Left cardiac atrium (tissue), 4 donors: Measurements from ENCODE around the gene SKI. TPM values are rescaled to one million over a fixed set of nuclear protein-coding genes. Genes with fewer than 3 reads are reported as not detected.
A peak's percentile ranks its signal among the peaks of the same experiment; 100 is the strongest.

Experiments
- ATAC-seq, 2 donors: fragments of 200-7000 bp; cut with Tn5 transposase; one replicate each; pipeline ENCODE4 v1.9.1; 2020; ENCODE audit warnings: mild to moderate bottlenecking in 2 of 2, moderate library complexity in 2 of 2
- DNase-seq: peaks from one replicate; pipeline ENCODE4 v3.0.0-alpha.2; 2020
- intact Hi-C, 2 donors: fragments of 100-400 bp; cut with DNase I; formaldehyde crosslinking; loops; one replicate each; pipeline versions ENCODE4 v1.14.1 to v1.15.1; 2022 to 2023
- total RNA-seq, 2 donors: library from RNA; stranded (reverse); fragmentation: NEBNext Ultra II Directional; extraction: Animal tissue kit (Norgen Biotek cat#: 25700); gene quantifications; one replicate each; pipeline ENCODE4 v1.2.1, GENCODE V29; 2021
- donor health status: DM: no; HTN: yes; CAD: no.
- donor health status: DM: no; HTN: yes; CAD: no; lungs with severe emphysema.
- donor health status: DM: yes; HTN: yes; CAD: no.
- donor health status: Dilated cardiomyopathy.

The SKI gene
- total RNA-seq, 2 donors from 2014 or later, result 47.1 to 66.9 TPM

- peak; percentile 15 for DNase-seq
- intact Hi-C loops, result no loop called here
- no peak for ATAC-seq
These were observed 130.0 kb downstream of the SKI start for GRCh38 chr1:2358072-2358471.

- DNase-seq, result peak; percentile 11
- ATAC-seq, result no peak
- intact Hi-C loops, result no loop called here
These were observed 130.8 kb downstream of the SKI start for GRCh38 chr1:2358651-2359640.

Other genes starting within 250 kb of the SKI start
- gene CFAP74, start 224.5 kb upstream of the SKI start, total RNA-seq, result not detected
- gene GABRD, start 209.0 kb upstream of the SKI start, total RNA-seq, result under 1 TPM in 1 of 2 donors, not detected in 1; 0.29 TPM
- gene PRKCZ, start 177.9 kb upstream of the SKI start, total RNA-seq, result 10 to 100 TPM; 12.4 to 20.7 TPM
- gene FAAP20, start 33.5 kb upstream of the SKI start, total RNA-seq, result 10 to 100 TPM; 35.4 to 41.4 TPM
- 1 to 10 TPM; 3.7 to 4.9 TPM for gene MORN1, start 163.2 kb downstream of the SKI start, total RNA-seq
- 100 to 1,000 TPM in 1 of 2 donors, 10 to 100 TPM in 1; 96.2 to 105 TPM for gene RER1, start 163.5 kb downstream of the SKI start, total RNA-seq
- 10 to 100 TPM; 12.3 to 14.5 TPM for gene PEX10, start 184.2 kb downstream of the SKI start, total RNA-seq
- under 1 TPM; 0.13 to 0.74 TPM for gene PLCH2, start 248.0 kb downstream of the SKI start, total RNA-seq